GM12865 (cell line): Measurements from ENCODE around the gene MARCHF10.

Source experiments
- DNase-seq: peaks from one replicate; pipeline ENCODE4 v3.0.0; 2010; ENCODE audit warnings: low read depth
- H3K4me3 ChIP-seq: 2 replicates; pipeline ENCODE4 v1.5.1; 2011; ENCODE audit warnings: mild to moderate bottlenecking, low read depth, low read length, control low read depth
- CTCF ChIP-seq: IDR thresholded peaks from 2 replicates; pipeline ENCODE4 v1.5.1; 2011; ENCODE audit warnings: low read length, control low read depth, low read depth, inconsistent platforms; ENCODE audit not compliant: insufficient read depth; ENCODE audit errors: missing control alignments

The MARCHF10 gene

GRCh38 chr17:62778990-62779681, 29.0 kb downstream of the MARCHF10 start:
- no peak for TF ChIP-seq CTCF
- no peak overlapping the region for H3K4me3 ChIP-seq
- no peak for DNase-seq

- no peak for TF ChIP-seq CTCF
- DNase-seq = no peak
- H3K4me3 ChIP-seq = no peak overlapping the region
Observed at GRCh38 chr17:62775876-62776275, 32.2 kb downstream of the MARCHF10 start.

GRCh38 chr17:62774338-62774737, 33.8 kb downstream of the MARCHF10 start:
- no peak for TF ChIP-seq CTCF
- no peak for DNase-seq
- no peak overlapping the region for H3K4me3 ChIP-seq

GRCh38 chr17:62767997-62768396, 40.1 kb downstream of the MARCHF10 start:
- H3K4me3 ChIP-seq = no peak overlapping the region
- no peak for TF ChIP-seq CTCF
- DNase-seq = no peak

- H3K4me3 ChIP-seq = no peak overlapping the region
- TF ChIP-seq CTCF = no peak
- DNase-seq = no peak
Observed at GRCh38 chr17:62765351-62765750, 42.8 kb downstream of the MARCHF10 start.

GRCh38 chr17:62763891-62764600, 44.1 kb downstream of the MARCHF10 start:
- no peak for TF ChIP-seq CTCF
- DNase-seq = no peak
- no peak overlapping the region for H3K4me3 ChIP-seq
